Measurements from ENCODE around the gene TSEN2. TPM values are rescaled to one million over a fixed set of nuclear protein-coding genes. Genes with fewer than 3 reads are reported as not detected.

The TSEN2 gene
- total and polyA plus RNA-seq, 2 of the 13 experiments (the other 11 are each of a cell fraction or from before 2014, with no cell fraction given) = 11.0 to 17.3 TPM

GRCh38 chr3:12444582-12445471, 39.5 kb upstream of the TSEN2 start (continued):
- TF ChIP-seq ZSCAN5A (CRISPR knock-in tag; IDR thresholded peaks at IDR 0.05; ENCODE audit: borderline replicate concordance) (no peak), E2F5 (CRISPR knock-in tag; conservative IDR thresholded peaks at IDR 0.05) (no peak), HDAC2 (CRISPR knock-in tag; IDR thresholded peaks at IDR 0.05) (peak; percentile 51; the same call in 1 of the 2 replicates), PTBP1 (IDR thresholded peaks at IDR 0.05; ENCODE audit: low read depth, low read length, poor library complexity, severe bottlenecking) (no peak), ZNF275 (CRISPR knock-in tag; IDR thresholded peaks at IDR 0.05; ENCODE audit: borderline replicate concordance) (peak; percentile 54; the same call in 1 of the 2 replicates), ZNF615 (CRISPR knock-in tag; IDR thresholded peaks at IDR 0.05; ENCODE audit: borderline replicate concordance) (peak; percentile 57; the same call in 1 of the 2 replicates), ZNF841 (CRISPR knock-in tag; IDR thresholded peaks at IDR 0.05; ENCODE audit: borderline replicate concordance) (no peak), ZBTB4 (CRISPR knock-in tag; IDR thresholded peaks at IDR 0.05; ENCODE audit: borderline replicate concordance) (no peak; the same call in 1 of the 2 replicates), IKZF1 (IDR thresholded peaks at IDR 0.05) (no peak), SKIL (CRISPR knock-in tag; IDR thresholded peaks at IDR 0.05; ENCODE audit: borderline replicate concordance) (peak; percentile 64; the same call in 1 of the 2 replicates), RORA (CRISPR knock-in tag; IDR thresholded peaks at IDR 0.05) (no peak), CSRNP2 (CRISPR knock-in tag; conservative IDR thresholded peaks at IDR 0.05; ENCODE audit: low read depth) (no peak), PRDM4 (CRISPR knock-in tag; IDR thresholded peaks at IDR 0.05; ENCODE audit: borderline replicate concordance) (no peak)
